HepG2 (cell line): Measurements from ENCODE around the gene RASGRP4. TPM values are rescaled to one million over a fixed set of nuclear protein-coding genes. Genes with fewer than 3 reads are reported as not detected.
A peak's percentile ranks its signal among the peaks of the same experiment; 100 is the strongest.

Experiments
- ATAC-seq: fragments of 200-7000 bp; cut with Tn5 transposase; 3 replicates; pipeline ENCODE4 v1.9.1; 2020; ENCODE audit warnings: mild to moderate bottlenecking, moderate library complexity
- BruUV-seq: library from RNA; stranded (reverse); fragments of 400-500 nt; replicated peaks from 2 replicates; lab custom pipeline; 2021; lab: Mats Ljungman, UMichigan
- CTCF ChIA-PET: fragments of 300-600 bp; formaldehyde crosslinking; extraction: SDS; loops from one replicate; lab custom pipeline; 2021; ENCODE audit warnings: low total read pairs, inconsistent platforms, low intra/inter-chr PET ratio; lab: Yijun Ruan, JAX
- POLR2A ChIA-PET: fragments of 350-600 bp; sonication (Branson Sonifier 250); formaldehyde crosslinking; loops from one replicate; lab custom pipeline; 2020; ENCODE audit warnings: antibody characterized with exemption, inconsistent platforms; lab: Yijun Ruan, JAX
- DNase-seq: peaks from one replicate; pipeline ENCODE4 v3.0.0-alpha.2; 2015; ENCODE audit warnings: low spot score
- FAIRE-seq: peaks from 3 replicates; lab custom pipeline; 2011; peaks lifted over from hg19 to GRCh38; lab: Jason Lieb, UNC
- H2AFZ ChIP-seq: one replicate; pipeline ENCODE4 v1.6.1; 2011; ENCODE audit warnings: low read length, inconsistent platforms
- H3K27ac ChIP-seq: fragments of 300-600 bp; 3 replicates; pipeline ENCODE4 v1.8.0; 2011; ENCODE audit warnings: mixed run types, mild to moderate bottlenecking, mixed read lengths, low read length, inconsistent platforms; ENCODE audit not compliant: insufficient read depth; ENCODE audit errors: extremely low read length
- H3K27me3 ChIP-seq, 2 experiments: fragments of 200-600 bp in 1 of 2; 2 replicates in 1 of 2; 3 replicates in 1 of 2; pipeline versions ENCODE4 v1.6.0 to v1.8.0; 2011; ENCODE audit warnings: low read length in 2 of 2, mild to moderate bottlenecking in 2 of 2, moderate library complexity in 2 of 2, inconsistent platforms in 1 of 2; ENCODE audit not compliant: insufficient read depth in 2 of 2, control insufficient read depth in 1 of 2
- H3K36me3 ChIP-seq, 2 experiments: fragments of 200-600 bp in 1 of 2; replicated peaks in 1 of 2; 2 replicates in 1 of 2; 3 replicates in 1 of 2; pipeline versions ENCODE4 v1.5.1 to v1.8.0; 2011; ENCODE audit warnings: low read length in 2 of 2, inconsistent platforms in 1 of 2; ENCODE audit not compliant: insufficient read depth in 2 of 2, control insufficient read depth in 1 of 2
- H3K4me1 ChIP-seq: 2 replicates; pipeline ENCODE4 v1.5.1; 2012; ENCODE audit warnings: low read length, inconsistent platforms; ENCODE audit not compliant: insufficient read depth
- H3K4me2 ChIP-seq: 2 replicates; pipeline ENCODE4 v1.6.0; 2011; ENCODE audit warnings: low read depth, low read length, inconsistent platforms
- H3K4me3 ChIP-seq, 3 experiments: fragments of 200-600 bp in 1 of 3; sonication (generic), shearing (Covaris generic) in 1 of 3; replicated peaks in 1 of 3; 2 replicates each; pipeline ENCODE4 v1.5.1; 2011 to 2016; ENCODE audit warnings: low read length in 3 of 3, inconsistent platforms in 2 of 3, low read depth in 2 of 3, mild to moderate bottlenecking in 2 of 3, control low read depth in 1 of 3, mixed read lengths in 1 of 3; ENCODE audit not compliant: insufficient read depth in 1 of 3
- H3K79me2 ChIP-seq: one replicate; pipeline ENCODE4 v1.6.1; 2011; ENCODE audit warnings: low read length, inconsistent platforms; ENCODE audit not compliant: insufficient read depth
- H3K9ac ChIP-seq: 2 replicates; pipeline ENCODE4 v1.6.0; 2011; ENCODE audit warnings: mild to moderate bottlenecking, low read depth, low read length, inconsistent platforms; ENCODE audit not compliant: insufficient read depth
- H3K9me3 ChIP-seq: 2 replicates; pipeline ENCODE4 v1.5.1; 2012; ENCODE audit warnings: mild to moderate bottlenecking, low read length
- H4K20me1 ChIP-seq: 2 replicates; pipeline ENCODE4 v1.6.0; 2011; ENCODE audit warnings: inconsistent platforms, mild to moderate bottlenecking, low read length, moderate library complexity; ENCODE audit not compliant: insufficient read depth
- ATM ChIP-seq: fragments of 450-650 bp; IDR thresholded peaks from 2 replicates; pipeline ENCODE4 v1.7.1; 2017; ENCODE audit warnings: mild to moderate bottlenecking, borderline replicate concordance
- BORCS8-MEF2B ChIP-seq: sonication (generic); formaldehyde crosslinking; IDR thresholded peaks from 2 replicates; pipeline ENCODE4 v1.8.0; 2022; ENCODE audit warnings: mild to moderate bottlenecking, missing genetic modification reagents
- GZF1 ChIP-seq: sonication (generic); formaldehyde crosslinking; IDR thresholded peaks from 2 replicates; pipeline ENCODE4 v1.5.1; 2020; ENCODE audit warnings: mild to moderate bottlenecking, missing genetic modification reagents
- IKZF5 ChIP-seq: IDR thresholded peaks from 2 replicates; pipeline ENCODE4 v1.6.1; 2018; ENCODE audit warnings: missing genetic modification reagents, mild to moderate bottlenecking, missing compliant biosample characterization
- NRL ChIP-seq: sonication (generic); formaldehyde crosslinking; IDR thresholded peaks from 2 replicates; pipeline ENCODE4 v1.5.0; 2020; ENCODE audit warnings: missing genetic modification reagents, mild to moderate bottlenecking, moderate library complexity, borderline replicate concordance
- POLR2G ChIP-seq: fragments of 200-400 bp; formaldehyde crosslinking; IDR thresholded peaks from 2 replicates; pipeline ENCODE4 v1.6.1; 2018; ENCODE audit warnings: mild to moderate bottlenecking, low read depth, low read length, moderate library complexity
- ZNF720 ChIP-seq: sonication (generic); formaldehyde crosslinking; IDR thresholded peaks from 2 replicates; pipeline ENCODE4 v1.4.0; 2020; ENCODE audit warnings: missing genetic modification reagents
- ZSCAN21 ChIP-seq: sonication (generic); formaldehyde crosslinking; IDR thresholded peaks from 2 replicates; pipeline ENCODE4 v1.8.0; 2022; ENCODE audit warnings: mild to moderate bottlenecking, missing genetic modification reagents, moderate library complexity, borderline replicate concordance
- WGBS: methylation state at CpG from one replicate; pipeline ENCODE4 v1.1.6; 2017; ENCODE audit warnings: low lambda C conversion rate; 5-methylcytosine and 5-hydroxymethylcytosine counted together
- in situ Hi-C: cut with HindIII; loops from 2 replicates; pipeline ENCODE4 v1.10.0; 2017; ENCODE audit warnings: low pct_unique_long_range_greater_than_20kb; ENCODE audit not compliant: extremely low pct_ligation_motif_present
- intact Hi-C: fragments of 100-400 bp; cut with micrococcal nuclease; formaldehyde crosslinking; loops from one replicate; pipeline ENCODE4 v1.10.0; 2022; ENCODE audit not compliant: unreplicated experiment
- polyA plus RNA-seq, 8 experiments: library from polyadenylated mRNA; depleted of rRNA in 3 of 8; stranded (reverse) in 7 of 8; unstranded in 1 of 8; fragments of >200 nt; fragmentation: Illumina TruSeq in 4 of 8; extraction: Trizol in 4 of 8; gene quantifications; 2 replicates each; pipeline versions ENCODE4 v1.2.1 to v1.2.3, GENCODE V29; 2011 to 2016; ENCODE audit warnings: low read depth in 4 of 8, missing spikeins in 1 of 8, mixed read lengths in 1 of 8; ENCODE audit not compliant: insufficient read depth in 1 of 8
- total RNA-seq, 5 experiments: library from RNA; depleted of rRNA; stranded (reverse); fragments of >200 nt; fragmentation: Illumina TruSeq; extraction: Trizol; gene quantifications; 2 replicates each; pipeline ENCODE4 v1.2.3, GENCODE V29; 2016; ENCODE audit warnings: low read depth in 1 of 5
- TF ChIP-seq, protein P1 (sequence below): sonication (generic); formaldehyde crosslinking; IDR thresholded peaks from 2 replicates; pipeline ENCODE4 v1.4.0; 2020; ENCODE audit warnings: missing genetic modification reagents

Gene RASGRP4
- total and polyA plus RNA-seq, 2 of the 13 experiments (the other 11 are each of a cell fraction or from before 2014, with no cell fraction given), result not detected

DNA sequence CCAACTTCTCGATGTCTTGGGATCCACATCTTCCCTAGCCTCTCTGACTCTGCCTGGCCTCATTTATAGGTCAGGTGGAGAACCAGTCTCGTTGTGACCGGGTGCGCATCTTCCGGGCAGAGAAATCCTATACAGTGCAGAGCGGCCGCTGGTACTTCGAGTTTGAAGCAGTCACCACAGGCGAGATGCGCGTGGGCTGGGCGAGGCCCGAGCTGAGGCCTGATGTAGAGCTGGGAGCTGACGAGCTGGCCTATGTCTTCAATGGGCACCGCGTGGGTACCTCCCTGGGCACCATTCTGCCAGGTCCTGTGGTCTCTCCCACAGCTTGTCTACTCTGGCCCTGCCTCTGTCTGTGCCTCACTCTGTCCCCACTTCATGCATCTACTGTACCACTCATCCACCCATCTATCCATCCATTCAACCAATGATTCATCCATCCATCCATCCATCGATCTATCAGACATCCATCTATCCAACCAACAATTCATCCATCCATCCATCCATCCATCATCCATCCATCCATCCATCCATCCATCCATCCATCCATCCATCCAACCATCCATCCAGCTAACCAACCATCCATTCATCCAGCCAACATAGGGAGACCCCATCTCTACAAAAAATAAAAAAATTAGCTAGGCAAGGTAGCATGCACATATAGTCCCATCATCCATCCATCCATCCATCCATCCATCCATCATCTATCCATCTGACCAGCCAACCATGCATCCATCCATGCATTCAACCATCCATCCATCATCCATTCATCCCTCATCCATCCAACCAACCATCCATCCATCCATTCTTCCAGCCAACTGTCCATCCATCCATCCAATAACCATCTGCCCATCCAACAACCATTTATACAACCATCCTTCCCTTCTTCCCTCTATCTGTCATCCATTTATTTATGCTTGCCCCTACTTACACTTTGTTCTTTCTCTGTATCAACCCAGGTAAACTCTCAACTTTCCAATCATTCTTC lies 41.8 kb upstream of the RASGRP4 start:
- TF ChIP-seq ATM, result 0 out of 2 replicates have a peak, but pooled peaks have one; percentile 7
- no peak for TF ChIP-seq IKZF5
- Histone ChIP-seq H3K4me1 (no peaks in the 10 kb centered on the region), H3K27me3 (peaks cover 0 to 13% of the 10 kb centered on the region in 2 experiments; a peak in 1 of 5 replicates), H3K79me2 (no peaks in the 10 kb centered on the region), H2AFZ (no peak overlapping the region), H3K9me3 (no peaks in the 10 kb centered on the region), H3K36me3 (no peaks in the 10 kb centered on the region), H3K27ac (no peak overlapping the region), H3K4me3 (no peak overlapping the region), H3K4me2 (no peak overlapping the region), H3K9ac (no peak overlapping the region), H4K20me1 (no peaks in the 10 kb centered on the region)
- ChIA-PET CTCF (no interaction called here), POLR2A (interaction anchor here (1.0 kb wide), 1 partner anchor 180 kb away, joined by 3 read pairs; no protein-coding TSS in a partner anchor)
- FAIRE-seq, result no peak
- ATAC-seq, result no peak
- no peak for DNase-seq
- in situ Hi-C loops, result no loop called here
- WGBS, result 36% methylated on average over 16 of the region's 17 CpGs
- intact Hi-C loops, result no loop called here
- no TSS peak for BruUV-seq

DNA sequence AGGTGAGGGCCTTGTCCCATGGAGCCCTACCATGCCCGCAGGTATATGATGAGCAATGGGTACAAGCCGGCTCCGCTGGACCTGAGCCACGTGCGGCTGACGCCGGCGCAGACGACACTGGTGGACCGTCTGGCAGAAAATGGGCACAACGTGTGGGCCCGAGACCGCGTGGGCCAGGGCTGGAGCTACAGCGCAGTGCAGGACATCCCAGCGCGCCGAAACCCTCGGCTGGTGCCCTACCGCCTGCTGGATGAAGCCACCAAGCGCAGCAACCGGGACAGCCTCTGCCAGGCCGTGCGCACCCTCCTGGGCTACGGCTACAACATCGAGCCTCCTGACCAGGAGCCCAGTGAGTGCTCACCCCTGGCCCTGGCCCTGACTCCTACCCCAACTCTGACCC lies 40.0 kb upstream of the RASGRP4 start:
- no peaks in the 10 kb centered on the region for H3K4me1 ChIP-seq
- POLR2A ChIA-PET, result no interaction called here
- DNase-seq (no peak), ATAC-seq (no peak), FAIRE-seq (no peak)
- H3K4me3 ChIP-seq, result no peak overlapping the region
- H3K4me2 ChIP-seq, result no peak overlapping the region
- intact Hi-C loops, result no loop called here
- H4K20me1 ChIP-seq, result no peaks in the 10 kb centered on the region
- in situ Hi-C loops, result no loop called here
- H3K79me2 ChIP-seq, result no peaks in the 10 kb centered on the region
- H3K9ac ChIP-seq, result no peak overlapping the region
- 69% methylated on average over 3 of the region's 26 CpGs for WGBS
- H3K27ac ChIP-seq, result no peak overlapping the region
- no peak overlapping the region for H2AFZ ChIP-seq
- no peaks in the 10 kb centered on the region for H3K9me3 ChIP-seq
- H3K27me3 ChIP-seq, result peaks cover 0 to 6% of the 10 kb centered on the region in 2 experiments; a peak in 1 of 5 replicates
- BruUV-seq, result no TSS peak
- CTCF ChIA-PET, result no interaction called here
- no peaks in the 10 kb centered on the region for H3K36me3 ChIP-seq
- TF ChIP-seq BORCS8-MEF2B (CRISPR knock-in tag) (no peak), GZF1 (CRISPR knock-in tag) (no peak), ZNF720 (CRISPR knock-in tag) (no peak), POLR2G (no peak), NRL (CRISPR knock-in tag) (no peak), ZSCAN21 (CRISPR knock-in tag) (no peak)
- TF ChIP-seq, protein P1, sequence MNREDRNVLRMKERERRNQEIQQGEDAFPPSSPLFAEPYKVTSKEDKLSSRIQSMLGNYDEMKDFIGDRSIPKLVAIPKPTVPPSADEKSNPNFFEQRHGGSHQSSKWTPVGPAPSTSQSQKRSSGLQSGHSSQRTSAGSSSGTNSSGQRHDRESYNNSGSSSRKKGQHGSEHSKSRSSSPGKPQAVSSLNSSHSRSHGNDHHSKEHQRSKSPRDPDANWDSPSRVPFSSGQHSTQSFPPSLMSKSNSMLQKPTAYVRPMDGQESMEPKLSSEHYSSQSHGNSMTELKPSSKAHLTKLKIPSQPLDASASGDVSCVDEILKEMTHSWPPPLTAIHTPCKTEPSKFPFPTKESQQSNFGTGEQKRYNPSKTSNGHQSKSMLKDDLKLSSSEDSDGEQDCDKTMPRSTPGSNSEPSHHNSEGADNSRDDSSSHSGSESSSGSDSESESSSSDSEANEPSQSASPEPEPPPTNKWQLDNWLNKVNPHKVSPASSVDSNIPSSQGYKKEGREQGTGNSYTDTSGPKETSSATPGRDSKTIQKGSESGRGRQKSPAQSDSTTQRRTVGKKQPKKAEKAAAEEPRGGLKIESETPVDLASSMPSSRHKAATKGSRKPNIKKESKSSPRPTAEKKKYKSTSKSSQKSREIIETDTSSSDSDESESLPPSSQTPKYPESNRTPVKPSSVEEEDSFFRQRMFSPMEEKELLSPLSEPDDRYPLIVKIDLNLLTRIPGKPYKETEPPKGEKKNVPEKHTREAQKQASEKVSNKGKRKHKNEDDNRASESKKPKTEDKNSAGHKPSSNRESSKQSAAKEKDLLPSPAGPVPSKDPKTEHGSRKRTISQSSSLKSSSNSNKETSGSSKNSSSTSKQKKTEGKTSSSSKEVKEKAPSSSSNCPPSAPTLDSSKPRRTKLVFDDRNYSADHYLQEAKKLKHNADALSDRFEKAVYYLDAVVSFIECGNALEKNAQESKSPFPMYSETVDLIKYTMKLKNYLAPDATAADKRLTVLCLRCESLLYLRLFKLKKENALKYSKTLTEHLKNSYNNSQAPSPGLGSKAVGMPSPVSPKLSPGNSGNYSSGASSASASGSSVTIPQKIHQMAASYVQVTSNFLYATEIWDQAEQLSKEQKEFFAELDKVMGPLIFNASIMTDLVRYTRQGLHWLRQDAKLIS (CRISPR knock-in tag), result no peak
